Activated naive CD8-positive, alpha-beta T cell treated with anti-CD3 and anti-CD28 coated beads, Interleukin-2, amount 10 ng/mL, durations not matched to agents 7 days and 5 days (primary cell): ENCODE results near the gene COL13A1. TPM values are rescaled to one million over a fixed set of nuclear protein-coding genes. Genes with fewer than 3 reads are reported as not detected.

Source experiments
- ATAC-seq: fragments of 150-1000 bp; cut with Tn5 transposase; one replicate; pipeline ENCODE4 v1.10.0; 2021; ENCODE audit warnings: low read depth, moderate library complexity
- POLR2A ChIA-PET: fragments of 350-600 bp; sonication (Branson Sonifier 250); formaldehyde crosslinking; loops from one replicate; lab custom pipeline; 2021; ENCODE audit warnings: antibody characterized with exemption; lab: Charles Lee
- DNase-seq: peaks from one replicate; pipeline ENCODE4 v3.0.0; 2021
- H3K27ac Mint-ChIP-seq: one replicate; pipeline ENCODE4 v1.8.0; 2022; ENCODE audit warnings: mild to moderate bottlenecking, mixed read lengths
- H3K27me3 Mint-ChIP-seq: one replicate; pipeline ENCODE4 v1.8.0; 2022; ENCODE audit warnings: mild to moderate bottlenecking, moderate library complexity, mixed read lengths
- H3K36me3 Mint-ChIP-seq: one replicate; pipeline ENCODE4 v1.8.0; 2021; ENCODE audit warnings: mild to moderate bottlenecking, mixed read lengths
- H3K4me1 Mint-ChIP-seq: one replicate; pipeline ENCODE4 v1.8.0; 2021; ENCODE audit warnings: mixed read lengths
- H3K4me3 Mint-ChIP-seq: one replicate; pipeline ENCODE4 v1.8.0; 2022; ENCODE audit warnings: mild to moderate bottlenecking, moderate library complexity, mixed read lengths
- H3K9me3 Mint-ChIP-seq: one replicate; pipeline ENCODE4 v1.8.0; 2021; ENCODE audit warnings: mixed read lengths
- total RNA-seq, 2 experiments: library from RNA; stranded (reverse); gene quantifications; one replicate each; pipeline ENCODE4 v1.2.3, GENCODE V29; 2021

COL13A1 gene
- total RNA-seq, 2 experiments from 2014 or later = not detected

DNA sequence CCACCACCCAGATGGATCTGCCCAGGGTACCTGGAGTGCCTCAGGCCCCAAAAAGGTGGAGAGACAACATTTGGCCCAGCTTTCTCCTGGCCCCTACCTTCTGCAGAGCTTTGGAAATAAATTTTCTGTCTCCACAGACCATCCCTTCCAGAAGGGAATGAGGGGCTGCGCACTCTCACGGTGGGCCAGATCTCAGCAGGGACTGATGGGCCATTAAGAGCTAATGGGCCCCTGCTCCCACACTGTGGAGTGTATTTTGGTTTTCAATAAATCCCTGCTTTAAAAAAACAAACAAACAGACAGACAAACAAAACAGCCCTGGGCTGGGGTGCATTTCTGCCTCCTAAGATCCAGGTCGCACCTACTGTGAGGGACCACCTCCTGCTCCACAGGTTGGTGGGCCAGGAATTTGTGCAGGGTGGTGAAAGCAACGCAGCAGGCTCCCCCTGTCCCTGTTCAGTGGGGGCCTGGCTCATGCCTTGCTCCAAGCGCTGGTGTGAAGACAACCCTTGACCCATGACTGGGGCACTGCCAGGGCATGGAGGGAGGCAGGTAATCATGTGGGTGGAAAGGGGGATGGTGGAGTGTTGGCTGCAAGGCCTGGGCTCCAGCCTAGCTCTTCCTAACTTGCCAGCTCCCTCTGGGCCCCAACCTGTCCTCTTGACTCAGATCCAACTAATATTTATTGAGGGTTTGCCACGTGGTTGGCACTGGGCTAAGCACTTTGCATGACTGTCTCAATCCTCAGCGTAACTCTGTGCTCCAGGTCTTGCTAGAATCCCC is 88.5 kb downstream of the COL13A1 start:
- H3K27me3 Mint-ChIP-seq = peaks cover 7% of the 10 kb centered on the region
- no peaks in the 10 kb centered on the region for H3K4me1 Mint-ChIP-seq
- no peak for ATAC-seq
- no peaks in the 10 kb centered on the region for H3K36me3 Mint-ChIP-seq
- H3K4me3 Mint-ChIP-seq = no peak overlapping the region
- H3K9me3 Mint-ChIP-seq = no peaks in the 10 kb centered on the region
- POLR2A ChIA-PET = no interaction called here
- H3K27ac Mint-ChIP-seq = no peak overlapping the region
- DNase-seq = no peak

DNA sequence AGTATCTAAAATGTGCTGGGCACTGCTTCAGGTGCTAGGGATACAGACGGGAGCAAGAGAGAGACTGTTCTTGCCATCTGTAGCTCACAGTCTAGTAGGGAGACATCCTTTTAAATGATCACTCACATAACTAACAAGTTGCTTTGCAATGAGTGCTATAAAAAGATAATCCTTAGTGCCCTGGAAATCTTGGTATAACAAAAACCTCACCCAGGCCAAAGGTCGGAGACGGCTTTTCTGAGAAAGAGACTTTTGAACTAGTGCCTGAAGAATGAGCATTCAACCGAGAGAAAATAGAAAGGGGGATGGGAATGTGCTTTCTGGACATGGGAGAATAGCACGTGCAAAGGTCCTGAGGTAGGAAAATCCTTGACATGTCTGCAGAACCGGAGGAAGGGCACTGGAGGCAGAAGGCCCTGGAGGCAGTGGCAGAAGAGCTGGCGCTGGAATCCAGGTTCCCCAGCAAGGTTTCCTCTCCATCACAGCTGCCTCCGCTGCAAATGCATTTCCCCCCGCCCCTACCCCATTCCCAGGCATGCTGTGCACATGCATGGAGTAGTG is 89.4 kb downstream of the COL13A1 start:
- H3K36me3 Mint-ChIP-seq = no peaks in the 10 kb centered on the region
- POLR2A ChIA-PET = no interaction called here
- peaks cover 2% of the 10 kb centered on the region for H3K27me3 Mint-ChIP-seq
- no peaks in the 10 kb centered on the region for H3K4me1 Mint-ChIP-seq
- no peak overlapping the region for H3K27ac Mint-ChIP-seq
- ATAC-seq (no peak), DNase-seq (no peak)
- no peaks in the 10 kb centered on the region for H3K9me3 Mint-ChIP-seq
- no peak overlapping the region for H3K4me3 Mint-ChIP-seq

DNA sequence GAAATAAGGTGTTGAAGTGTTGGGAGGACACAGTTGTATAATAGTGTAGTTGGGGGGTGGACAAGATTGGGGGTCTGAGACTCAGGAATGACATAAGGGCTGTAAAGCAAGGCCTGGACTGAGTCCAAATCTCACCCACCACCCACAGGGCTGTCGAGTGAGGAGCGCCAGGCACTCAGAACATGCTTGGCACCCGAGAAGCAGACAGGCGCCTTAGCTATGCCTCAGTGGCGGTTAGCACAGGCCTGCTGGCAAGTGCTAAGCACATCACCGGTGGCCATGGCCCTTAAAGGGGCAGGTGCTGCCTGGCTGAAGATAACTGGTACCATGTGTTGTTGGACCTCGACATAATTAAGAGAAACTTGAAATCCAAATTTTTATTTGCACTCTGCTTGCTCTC is 90.7 kb downstream of the COL13A1 start:
- no peaks in the 10 kb centered on the region for H3K9me3 Mint-ChIP-seq
- ATAC-seq = no peak
- H3K4me3 Mint-ChIP-seq = no peak overlapping the region
- no peaks in the 10 kb centered on the region for H3K4me1 Mint-ChIP-seq
- no peak for DNase-seq
- no peak overlapping the region for H3K27ac Mint-ChIP-seq
- no peaks in the 10 kb centered on the region for H3K36me3 Mint-ChIP-seq
- peaks cover 2% of the 10 kb centered on the region for H3K27me3 Mint-ChIP-seq
- POLR2A ChIA-PET = no interaction called here

DNA sequence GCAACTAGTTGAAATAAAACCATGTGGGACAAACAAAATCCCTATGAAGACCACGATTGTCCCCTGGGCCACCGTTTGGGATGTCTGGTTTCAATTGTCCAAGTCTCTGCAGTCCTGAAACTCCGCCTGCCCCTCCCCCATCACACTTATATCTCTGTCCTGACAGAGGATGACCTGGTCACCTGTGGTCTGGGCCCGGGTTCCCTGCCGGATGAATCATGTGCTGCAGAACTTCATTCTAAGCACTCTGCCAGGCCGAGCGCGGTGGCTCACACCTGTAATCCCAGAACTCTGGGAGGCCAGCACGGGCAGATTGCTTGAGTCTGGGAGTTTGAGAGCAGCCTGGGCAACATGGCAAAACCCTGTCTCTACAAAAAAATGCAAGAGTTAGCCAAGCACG is 91.1 kb downstream of the COL13A1 start:
- POLR2A ChIA-PET = no interaction called here
- no peaks in the 10 kb centered on the region for H3K9me3 Mint-ChIP-seq
- DNase-seq (no peak), ATAC-seq (no peak)
- H3K36me3 Mint-ChIP-seq = no peaks in the 10 kb centered on the region
- no peak overlapping the region for H3K4me3 Mint-ChIP-seq
- H3K4me1 Mint-ChIP-seq = no peaks in the 10 kb centered on the region
- H3K27me3 Mint-ChIP-seq = peaks cover 2% of the 10 kb centered on the region
- H3K27ac Mint-ChIP-seq = no peak overlapping the region

DNA sequence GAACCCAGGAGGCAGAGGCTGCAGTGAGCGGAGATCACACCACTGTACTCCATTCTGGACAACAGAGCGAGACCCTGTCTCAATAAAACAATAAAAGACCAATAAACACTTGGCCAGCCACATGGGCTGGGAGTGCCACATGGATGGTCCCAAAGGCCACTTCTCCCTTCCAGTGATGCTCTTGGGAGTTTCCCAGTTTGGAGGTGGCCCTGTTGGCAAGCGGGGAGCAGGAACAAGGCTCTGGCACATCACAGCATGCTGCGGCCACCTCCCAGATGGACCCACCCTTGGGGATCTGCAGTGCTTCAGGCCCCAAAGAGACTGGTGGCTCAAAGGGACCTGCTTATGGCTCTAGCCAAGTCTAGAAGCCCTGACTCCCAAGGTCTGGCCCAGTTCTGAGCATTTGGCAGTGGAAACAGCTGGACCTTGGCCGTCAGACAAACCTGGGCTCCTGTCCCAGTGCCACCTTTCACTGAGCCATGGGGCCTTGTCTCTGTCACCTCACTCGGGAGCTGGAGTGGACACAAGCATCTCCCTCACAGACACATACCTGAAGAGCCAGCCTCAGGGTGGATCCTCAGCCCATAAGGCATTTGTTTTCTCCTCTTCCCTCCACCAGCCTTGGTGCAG is 91.7 kb downstream of the COL13A1 start:
- Mint-ChIP-seq H3K36me3 (no peaks in the 10 kb centered on the region), H3K4me3 (no peak overlapping the region), H3K4me1 (no peaks in the 10 kb centered on the region), H3K9me3 (no peaks in the 10 kb centered on the region), H3K27ac (no peak overlapping the region), H3K27me3 (peaks cover 2% of the 10 kb centered on the region)
- no peak for DNase-seq
- ATAC-seq = no peak
- POLR2A ChIA-PET = no interaction called here

DNA sequence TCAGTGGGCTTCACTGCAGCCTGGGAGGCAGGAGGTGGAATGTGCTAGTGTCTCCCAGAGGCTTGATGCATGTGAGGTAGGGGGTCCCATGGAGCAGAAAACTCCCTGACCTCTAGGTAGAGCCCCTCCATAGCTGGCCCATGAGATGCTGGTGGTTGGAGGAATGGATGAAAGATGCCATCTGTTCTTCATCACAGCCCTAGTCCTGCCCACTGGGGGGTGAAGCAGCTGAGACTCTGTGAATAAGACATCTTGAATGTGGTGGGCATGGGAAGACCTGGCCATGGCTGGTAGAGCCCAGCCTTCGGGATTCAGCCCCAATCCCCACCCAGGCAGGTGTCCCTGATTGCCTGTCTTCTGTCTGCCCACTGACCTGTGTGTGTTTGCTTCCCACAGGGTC is 92.5 kb downstream of the COL13A1 start:
- peaks cover 2% of the 10 kb centered on the region for H3K27me3 Mint-ChIP-seq
- ATAC-seq (no peak), DNase-seq (no peak)
- H3K9me3 Mint-ChIP-seq = no peaks in the 10 kb centered on the region
- no peak overlapping the region for H3K27ac Mint-ChIP-seq
- H3K36me3 Mint-ChIP-seq = no peaks in the 10 kb centered on the region
- H3K4me1 Mint-ChIP-seq = no peaks in the 10 kb centered on the region
- no peak overlapping the region for H3K4me3 Mint-ChIP-seq
- POLR2A ChIA-PET = no interaction called here

DNA sequence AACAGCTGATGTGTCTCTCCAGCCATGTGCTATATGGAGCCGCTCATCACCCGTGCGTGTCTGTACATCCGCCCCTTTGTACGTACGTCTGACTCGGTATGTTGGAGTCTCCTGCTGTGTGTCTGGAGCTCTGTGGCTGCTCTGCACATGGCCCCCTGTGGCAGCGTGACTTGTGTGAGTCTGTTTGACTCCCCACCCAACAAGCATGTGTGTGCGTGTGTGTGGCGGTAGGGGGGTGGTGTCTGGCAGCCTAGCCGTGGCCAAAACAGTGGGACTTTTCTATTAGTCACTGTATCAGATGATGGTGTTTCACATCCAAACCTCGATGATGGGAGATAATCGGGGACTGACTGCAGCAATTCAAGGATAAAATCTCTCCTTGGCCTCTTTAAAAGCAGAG is 94.1 kb downstream of the COL13A1 start:
- no peaks in the 10 kb centered on the region for H3K4me1 Mint-ChIP-seq

DNA sequence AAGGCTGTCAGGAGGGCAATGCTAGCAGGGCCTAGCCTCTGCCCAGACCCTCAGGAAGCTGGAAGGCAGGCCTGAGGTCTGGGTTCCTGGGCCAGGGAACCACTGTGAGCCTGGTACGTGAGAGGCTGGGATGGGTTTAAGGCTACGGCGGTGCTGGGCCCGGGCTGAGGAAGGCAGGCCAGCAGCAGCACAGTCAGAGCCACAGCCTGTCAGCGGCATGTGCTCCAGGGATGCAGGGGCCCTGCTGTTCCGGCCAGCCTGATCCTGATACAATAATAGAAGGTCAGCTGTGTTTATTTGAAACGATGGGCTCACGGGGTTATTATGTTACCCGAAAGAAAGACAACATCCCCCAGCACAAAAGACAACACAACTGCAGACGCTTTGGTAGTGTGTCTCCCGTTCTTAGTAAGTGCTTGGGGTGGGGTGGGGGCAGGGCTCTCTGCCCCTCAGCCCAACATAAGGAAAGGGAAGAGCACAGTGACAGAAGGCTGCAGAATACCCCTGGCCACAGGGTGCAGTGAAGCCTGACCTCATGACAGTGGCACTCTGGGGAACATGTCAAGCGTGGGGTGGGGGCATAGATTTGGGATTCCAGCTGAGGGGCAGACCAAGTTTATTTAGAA is 95.0 kb downstream of the COL13A1 start:
- POLR2A ChIA-PET = no interaction called here
- Mint-ChIP-seq H3K27ac (no peak overlapping the region), H3K36me3 (no peaks in the 10 kb centered on the region), H3K4me3 (no peak overlapping the region), H3K27me3 (peaks cover 2% of the 10 kb centered on the region), H3K9me3 (no peaks in the 10 kb centered on the region), H3K4me1 (no peaks in the 10 kb centered on the region)
- DNase-seq (no peak), ATAC-seq (no peak)

More for the DNA sequence above, 94.1 kb downstream of the COL13A1 start:
- H3K9me3 Mint-ChIP-seq = no peaks in the 10 kb centered on the region
- no peak overlapping the region for H3K4me3 Mint-ChIP-seq
- H3K27me3 Mint-ChIP-seq = peaks cover 2% of the 10 kb centered on the region
- no peak for DNase-seq
- no peaks in the 10 kb centered on the region for H3K36me3 Mint-ChIP-seq
- POLR2A ChIA-PET = no interaction called here
- no peak for ATAC-seq
- no peak overlapping the region for H3K27ac Mint-ChIP-seq

DNA sequence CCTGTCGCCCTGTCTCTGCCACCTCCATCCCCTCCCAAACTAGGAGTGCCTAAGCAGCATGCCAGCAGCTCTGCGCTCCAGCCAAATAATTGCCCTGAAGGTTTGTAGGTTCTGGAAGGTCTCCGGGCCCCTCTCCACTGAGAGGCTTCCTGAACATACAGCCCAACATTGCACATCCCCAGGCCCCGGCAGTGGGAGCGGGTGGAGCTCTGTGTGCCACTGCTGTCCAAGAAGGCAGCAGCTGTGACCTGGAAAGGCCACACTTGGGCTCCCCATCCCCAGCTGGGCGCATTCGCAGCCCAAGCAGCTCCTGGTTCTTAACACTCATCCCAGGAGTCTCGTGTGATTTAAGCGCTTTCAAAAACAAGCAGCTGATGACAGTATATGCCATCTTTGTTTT is 95.7 kb downstream of the COL13A1 start:
- Mint-ChIP-seq H3K4me1 (no peaks in the 10 kb centered on the region), H3K9me3 (no peaks in the 10 kb centered on the region), H3K27ac (no peak overlapping the region), H3K4me3 (no peak overlapping the region), H3K27me3 (no peaks in the 10 kb centered on the region), H3K36me3 (no peaks in the 10 kb centered on the region)
- ATAC-seq = no peak
- DNase-seq = no peak
- POLR2A ChIA-PET = no interaction called here

DNA sequence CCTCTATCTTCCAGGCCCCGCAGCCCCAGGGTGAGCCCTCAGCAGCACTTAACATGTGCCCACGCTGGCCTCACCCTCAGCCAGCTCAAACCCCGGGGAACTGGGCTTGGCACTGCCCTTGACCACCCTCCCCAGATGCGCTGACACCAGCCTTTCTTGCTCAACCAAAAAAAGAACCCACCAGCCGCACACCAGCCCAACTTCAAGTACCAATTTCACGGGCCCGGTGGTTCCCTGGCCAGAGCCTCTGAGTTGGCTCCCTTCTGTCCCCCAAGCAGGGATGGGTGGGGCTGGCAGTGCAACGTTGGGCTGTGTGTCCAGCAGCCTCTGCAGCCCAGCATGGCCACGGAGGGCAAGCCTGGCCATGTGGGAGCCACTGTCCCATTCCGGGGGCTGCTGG is 96.3 kb downstream of the COL13A1 start:
- Mint-ChIP-seq H3K4me3 (no peak overlapping the region), H3K27me3 (no peaks in the 10 kb centered on the region), H3K4me1 (no peaks in the 10 kb centered on the region), H3K27ac (no peak overlapping the region), H3K9me3 (no peaks in the 10 kb centered on the region), H3K36me3 (no peaks in the 10 kb centered on the region)
- POLR2A ChIA-PET = no interaction called here
- ATAC-seq (no peak), DNase-seq (no peak)

DNA sequence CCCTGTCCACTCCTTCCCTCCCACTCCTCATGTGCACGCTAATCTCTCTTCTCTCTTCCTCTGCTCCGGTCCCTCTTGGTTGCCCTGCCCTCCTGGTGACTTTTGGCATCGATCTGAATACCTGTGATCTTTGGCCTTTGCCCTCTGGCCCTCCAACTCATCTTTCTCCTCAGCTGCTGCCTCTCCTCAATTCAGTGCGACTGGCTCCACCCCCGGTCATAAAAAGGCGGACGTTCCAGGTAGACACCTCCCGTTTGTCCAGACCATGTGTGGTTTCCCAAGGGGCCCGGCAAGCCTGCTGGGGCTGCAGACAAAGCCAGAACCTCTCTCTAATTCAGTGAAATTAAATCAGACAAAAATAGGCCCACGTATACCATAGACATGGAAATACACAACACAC is 96.8 kb downstream of the COL13A1 start:
- ATAC-seq (no peak), DNase-seq (no peak)
- Mint-ChIP-seq H3K4me3 (no peak overlapping the region), H3K27ac (no peak overlapping the region), H3K9me3 (no peaks in the 10 kb centered on the region), H3K36me3 (no peaks in the 10 kb centered on the region), H3K4me1 (no peaks in the 10 kb centered on the region), H3K27me3 (no peaks in the 10 kb centered on the region)
- POLR2A ChIA-PET = no interaction called here

DNA sequence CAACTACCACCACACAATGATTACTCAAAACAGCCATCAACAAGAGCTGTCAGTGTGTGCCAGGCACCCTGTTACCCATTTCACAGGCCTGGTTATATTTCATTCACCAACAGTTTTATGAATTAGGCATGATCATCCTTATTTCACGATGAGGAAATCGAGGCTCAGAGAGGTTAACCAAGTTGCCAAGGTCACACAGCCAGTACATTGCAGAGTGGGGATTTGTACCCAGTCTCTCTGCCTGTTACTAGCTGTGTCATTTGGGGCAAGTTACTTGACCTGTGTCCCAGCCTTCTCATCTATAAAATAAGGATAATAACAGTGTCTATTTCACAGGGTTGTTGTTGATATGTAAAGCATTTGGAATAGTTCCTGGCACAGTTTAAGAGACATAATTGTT is 97.2 kb downstream of the COL13A1 start:
- no peaks in the 10 kb centered on the region for H3K36me3 Mint-ChIP-seq
- DNase-seq = no peak
- no peak for ATAC-seq
- H3K4me1 Mint-ChIP-seq = no peaks in the 10 kb centered on the region
- H3K4me3 Mint-ChIP-seq = no peak overlapping the region
- no peaks in the 10 kb centered on the region for H3K9me3 Mint-ChIP-seq
- no peak overlapping the region for H3K27ac Mint-ChIP-seq
- POLR2A ChIA-PET = no interaction called here
- no peaks in the 10 kb centered on the region for H3K27me3 Mint-ChIP-seq

DNA sequence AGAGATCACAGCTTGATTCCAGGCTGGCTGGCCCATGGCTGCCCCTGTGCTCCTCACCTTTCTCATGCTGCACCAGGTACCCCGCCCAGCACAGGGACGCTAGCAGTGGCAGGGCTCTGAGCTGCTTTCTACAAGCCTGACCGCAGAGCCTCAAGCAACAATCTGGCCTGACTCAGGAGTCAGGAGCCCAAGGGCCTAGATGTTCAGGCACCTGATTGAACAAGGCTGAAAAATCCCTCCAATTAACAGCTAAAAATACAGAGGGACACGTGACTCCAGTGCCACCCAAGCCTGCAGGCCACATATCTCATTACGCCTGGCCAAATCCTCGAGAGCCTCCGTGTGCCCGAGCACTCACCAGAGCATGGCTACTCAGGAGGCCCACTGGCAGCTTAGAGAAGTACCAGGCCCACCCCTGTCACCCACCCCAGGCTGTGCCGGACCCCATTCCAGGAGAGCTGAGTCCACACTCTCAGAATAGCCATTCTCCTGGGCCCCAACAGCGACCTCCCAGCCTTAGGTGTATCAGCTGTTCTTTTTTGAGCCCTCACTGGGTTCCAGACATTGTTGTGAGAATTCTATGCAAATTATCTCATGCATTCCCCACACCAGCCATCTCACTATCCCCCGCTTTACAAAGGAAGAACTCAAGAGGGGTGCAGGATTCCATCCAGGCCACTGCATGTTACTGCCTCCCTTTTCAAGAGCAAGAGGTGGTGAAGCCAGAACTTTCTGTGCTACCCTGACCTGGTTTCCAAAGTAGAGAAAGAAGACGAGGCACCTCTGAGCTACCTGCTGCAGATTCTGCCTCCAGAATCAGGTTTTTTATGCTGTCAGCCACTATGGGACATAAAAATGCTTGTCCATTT is 98.3 kb downstream of the COL13A1 start:
- Mint-ChIP-seq H3K9me3 (no peaks in the 10 kb centered on the region), H3K4me1 (no peaks in the 10 kb centered on the region), H3K4me3 (no peak overlapping the region), H3K36me3 (no peaks in the 10 kb centered on the region), H3K27me3 (no peaks in the 10 kb centered on the region), H3K27ac (no peak overlapping the region)
- no peak for DNase-seq
- no peak for ATAC-seq
- POLR2A ChIA-PET = no interaction called here
